GM18505 (cell line): ENCODE measurements around the gene PTPRZ1.

ENCODE experiments used
- ATAC-seq: cut with Tn5 transposase; IDR thresholded peaks from one replicate; pipeline ENCODE4 v1.9.1; 2021; ENCODE audit not compliant: unreplicated experiment
- POLR2A ChIP-seq: IDR thresholded peaks from 4 replicates; pipeline ENCODE4 v1.6.1; 2011; ENCODE audit warnings: borderline replicate concordance; ENCODE audit not compliant: insufficient read depth, insufficient read length; ENCODE audit errors: extremely low read depth

The PTPRZ1 gene

DNA sequence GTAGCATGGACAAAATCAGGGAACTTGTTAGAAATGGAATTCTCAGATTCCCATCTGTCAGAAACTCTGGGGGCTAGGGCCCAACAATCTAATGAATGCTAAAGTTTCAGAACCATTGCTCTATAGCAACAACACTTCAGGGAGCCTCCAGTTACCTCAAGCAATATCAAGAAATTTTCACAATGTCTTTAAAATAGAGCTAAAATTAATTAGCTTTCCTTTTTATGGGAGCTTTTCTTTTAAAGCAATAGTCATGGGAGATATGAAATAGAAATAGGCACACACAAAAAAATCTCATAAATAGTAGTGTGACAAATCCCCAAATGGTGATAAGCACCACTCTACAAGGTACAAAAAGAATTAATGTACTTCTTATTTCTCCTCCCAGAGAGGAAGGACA is 190.2 kb downstream of the PTPRZ1 start:
- TF ChIP-seq POLR2A: no peak
- ATAC-seq: no peak

DNA sequence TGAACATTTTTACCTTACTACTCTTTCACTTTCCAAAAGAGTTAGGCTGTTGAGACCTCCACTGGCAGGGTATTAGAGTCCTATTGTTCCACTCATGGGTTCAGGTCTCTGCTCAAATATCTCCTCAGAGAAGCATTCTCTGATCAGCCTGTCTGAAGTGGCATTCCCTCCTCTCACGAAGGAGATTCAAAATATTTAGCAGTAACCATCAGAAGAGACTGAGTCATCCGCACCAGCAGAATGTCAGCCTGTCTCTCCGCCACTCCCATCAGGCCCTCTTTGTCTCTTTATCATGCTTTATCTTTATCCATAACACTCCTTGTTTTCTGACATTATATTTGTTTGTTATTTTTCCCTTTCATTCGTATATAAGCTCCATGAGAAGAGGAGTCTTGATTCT is 192.0 kb downstream of the PTPRZ1 start:
- no peak for ATAC-seq
- TF ChIP-seq POLR2A: no peak

DNA sequence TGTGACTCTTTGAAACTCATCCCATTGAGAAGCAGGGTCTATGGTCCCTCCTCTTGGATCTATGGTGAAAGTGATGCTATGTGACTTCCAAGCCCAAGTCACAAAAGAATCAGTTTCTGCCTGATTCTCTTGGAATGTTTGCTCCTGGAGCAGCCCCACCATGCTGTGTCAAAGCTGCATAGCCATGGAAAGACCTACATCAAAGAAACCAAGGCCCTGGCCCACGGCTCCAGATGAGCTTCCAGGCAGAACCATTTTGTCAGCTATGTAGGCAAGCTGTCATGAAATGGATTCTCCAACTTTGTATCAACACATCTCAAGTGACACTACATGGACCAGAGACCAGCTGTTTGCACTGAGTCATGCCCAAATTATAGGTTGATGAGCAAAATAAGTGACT is 194.1 kb downstream of the PTPRZ1 start:
- no peak for TF ChIP-seq POLR2A
- no peak for ATAC-seq

DNA sequence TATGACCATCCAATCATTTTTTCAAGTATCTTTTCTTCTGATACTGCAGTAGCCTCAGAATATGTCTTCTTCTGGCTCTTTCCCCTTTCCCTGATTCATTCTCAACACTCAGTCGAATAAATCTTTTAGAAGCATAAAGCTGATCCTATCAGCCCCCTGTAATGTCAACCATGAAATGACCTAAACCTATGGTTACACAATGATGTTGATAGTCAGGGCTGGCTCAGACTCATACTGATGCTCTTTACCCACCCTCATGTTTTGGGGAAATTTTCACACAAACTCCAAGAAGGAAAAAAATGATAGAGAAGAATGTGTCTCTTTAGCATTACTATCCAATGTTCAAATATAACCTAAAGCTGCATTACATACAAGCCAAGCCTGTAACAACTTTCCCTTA is 195.1 kb downstream of the PTPRZ1 start:
- no peak for ATAC-seq
- no peak for TF ChIP-seq POLR2A

DNA sequence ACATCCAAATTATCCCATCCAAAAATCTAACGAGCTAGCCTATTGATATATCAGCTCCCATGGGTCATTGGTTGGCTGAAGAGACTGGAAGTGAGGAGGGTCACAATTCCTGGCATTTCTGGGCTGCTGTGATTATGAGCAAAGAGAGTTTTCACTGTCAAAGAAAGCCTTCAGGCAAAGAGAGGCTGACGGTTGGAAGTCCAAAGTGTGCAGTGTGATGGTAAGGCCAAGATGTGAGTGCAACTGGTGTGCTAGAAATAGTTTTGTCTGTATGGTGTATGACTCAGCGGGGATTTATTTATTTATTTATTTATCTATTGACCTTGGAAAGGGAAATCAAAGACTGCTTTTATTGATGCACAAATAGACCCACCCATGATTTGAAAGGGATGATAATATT is 196.0 kb downstream of the PTPRZ1 start:
- ATAC-seq: no peak
- TF ChIP-seq POLR2A: no peak

DNA sequence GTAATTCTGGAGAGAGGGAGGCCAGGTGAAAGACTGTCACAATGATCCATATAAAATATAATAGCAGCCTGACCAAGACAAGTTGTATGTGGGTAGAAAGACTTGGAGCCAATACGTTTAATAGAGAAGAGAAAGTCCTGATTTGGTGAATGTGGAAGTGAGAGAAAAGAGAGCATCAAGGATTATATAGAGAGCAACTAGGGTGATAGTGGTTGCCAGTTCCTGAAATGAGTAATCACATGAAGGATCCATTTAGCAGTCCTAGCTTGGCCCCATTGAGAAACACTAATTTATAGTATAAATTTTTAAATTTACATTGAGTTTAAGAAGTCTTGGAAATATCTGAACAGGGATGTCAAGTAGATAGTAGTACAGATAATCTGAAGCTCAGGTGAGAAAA is 197.1 kb downstream of the PTPRZ1 start:
- no peak for TF ChIP-seq POLR2A
- ATAC-seq: no peak

DNA sequence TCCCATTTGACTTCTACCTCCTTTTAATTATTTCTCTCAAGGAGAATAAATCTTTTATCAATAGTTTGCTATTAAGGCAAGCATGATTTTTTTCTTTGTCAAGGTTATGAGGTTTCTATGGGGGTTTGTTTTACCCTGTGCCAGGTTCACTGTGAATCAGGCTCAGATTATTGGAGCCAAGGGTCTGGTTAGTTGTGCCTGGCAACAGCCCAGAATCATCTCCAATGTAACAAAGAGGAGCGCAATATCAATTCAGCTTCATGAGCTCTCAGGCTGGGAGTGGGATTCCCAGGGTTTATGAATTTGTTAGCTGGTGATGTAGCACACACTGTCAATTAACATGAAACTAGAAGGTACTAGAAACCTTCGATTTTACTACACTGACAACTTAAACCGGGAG is 197.9 kb downstream of the PTPRZ1 start:
- no peak for TF ChIP-seq POLR2A
- no peak for ATAC-seq

DNA sequence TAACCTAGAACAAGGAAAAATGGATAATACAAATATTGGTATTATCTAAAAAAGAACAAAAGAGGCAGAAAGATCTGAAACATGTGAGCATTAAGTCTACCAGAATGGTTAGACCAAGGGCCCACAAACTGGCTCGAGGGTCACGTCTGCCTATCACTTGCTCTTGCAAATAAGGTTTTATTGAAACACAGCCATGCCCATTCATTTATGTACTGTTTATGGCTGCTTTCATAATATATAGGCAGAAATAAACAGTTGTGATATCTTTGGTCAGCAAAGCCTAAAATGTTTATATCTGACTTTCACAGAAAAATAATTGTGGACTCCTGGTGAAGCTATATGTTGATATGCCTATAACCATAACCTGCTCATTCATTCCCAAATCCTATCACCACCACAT is 199.3 kb downstream of the PTPRZ1 start:
- no peak for TF ChIP-seq POLR2A
- no peak for ATAC-seq

DNA sequence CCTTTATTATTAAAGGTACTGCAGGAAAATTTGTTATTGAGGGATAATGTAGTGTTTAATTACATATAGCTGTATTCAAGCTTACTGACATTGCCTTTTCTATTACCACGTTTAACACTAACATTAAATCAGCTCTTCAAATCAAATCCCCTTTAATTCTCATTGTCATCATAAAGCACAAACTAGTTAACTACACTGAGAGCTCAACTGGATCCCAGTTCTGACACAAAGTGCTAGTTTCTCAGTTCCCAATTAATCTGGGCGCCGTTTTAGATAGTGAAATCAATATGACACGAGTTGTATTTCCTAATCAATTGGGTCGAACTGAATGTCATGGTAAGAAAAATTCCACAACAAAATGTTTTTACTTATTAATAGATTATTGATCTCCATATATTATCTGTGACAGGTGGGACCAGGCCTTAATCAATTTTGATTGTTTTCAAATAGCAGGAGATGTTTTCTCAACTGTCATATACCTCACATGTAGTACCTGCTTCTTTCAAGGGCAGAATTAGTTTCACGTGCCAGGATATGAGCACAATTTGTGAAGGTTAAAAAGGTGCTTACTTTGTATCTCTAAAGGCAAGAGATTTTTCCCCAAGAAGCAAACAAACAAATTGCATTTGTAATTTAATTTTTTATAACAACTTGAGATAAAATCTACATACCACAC is 200.1 kb downstream of the PTPRZ1 start:
- no peak for TF ChIP-seq POLR2A
- no peak for ATAC-seq

DNA sequence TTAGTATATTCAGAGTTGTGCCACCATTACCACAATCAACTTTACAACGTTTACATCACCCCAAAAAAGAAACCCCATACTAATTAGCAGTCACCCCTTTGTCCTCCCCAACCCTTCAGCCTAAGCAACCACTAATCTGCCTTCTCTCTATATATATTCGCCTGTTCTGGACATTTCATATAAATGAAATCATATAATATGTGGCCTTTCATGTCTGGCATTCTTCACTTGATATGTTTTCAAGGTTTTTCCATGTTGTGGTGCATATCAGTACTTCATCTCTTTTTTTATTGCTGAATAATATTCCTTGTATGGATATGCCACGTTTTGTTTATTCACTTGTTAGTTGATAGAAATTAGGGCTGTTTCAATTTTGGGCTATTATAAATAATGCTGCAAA is 200.7 kb downstream of the PTPRZ1 start:
- no peak for ATAC-seq
- TF ChIP-seq POLR2A: no peak

DNA sequence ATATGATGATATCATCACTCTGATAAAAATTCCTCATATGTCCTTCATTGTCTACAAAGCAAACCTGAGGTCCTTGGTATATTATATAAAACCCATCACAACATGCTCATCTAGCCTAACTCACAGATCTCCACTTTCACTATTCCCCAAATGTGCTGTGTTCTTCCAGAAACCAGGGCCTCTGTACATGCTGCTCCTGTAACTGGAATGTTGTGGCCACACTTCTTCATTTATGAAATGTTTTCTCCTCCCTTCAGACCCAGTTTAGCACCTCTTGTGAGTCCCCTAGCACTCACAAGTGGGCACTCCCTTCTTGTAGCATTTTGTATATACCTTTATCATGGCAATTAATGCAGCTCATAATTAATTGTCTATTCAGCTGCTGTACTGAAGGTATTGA is 209.2 kb downstream of the PTPRZ1 start:
- no peak for ATAC-seq
- no peak for TF ChIP-seq POLR2A

DNA sequence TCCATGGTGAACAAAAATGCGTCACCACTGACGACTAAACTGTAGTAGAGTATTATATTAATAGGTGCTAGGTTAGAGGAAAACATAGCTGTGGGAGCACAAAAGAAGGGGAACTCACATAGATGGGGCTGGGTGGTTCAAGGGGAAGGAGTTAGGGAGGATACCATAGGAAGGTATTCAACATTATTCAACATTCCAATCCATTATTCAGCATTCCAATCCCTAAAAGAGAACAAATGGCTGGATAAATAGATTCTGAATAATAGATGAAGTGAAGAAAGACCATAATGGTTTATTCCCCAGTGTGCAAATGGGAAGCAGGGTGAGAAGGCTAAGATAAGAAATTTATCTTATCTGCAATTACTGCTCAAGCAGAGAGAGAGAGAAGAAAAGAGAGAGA is 209.7 kb downstream of the PTPRZ1 start:
- no peak for TF ChIP-seq POLR2A
- no peak for ATAC-seq

DNA sequence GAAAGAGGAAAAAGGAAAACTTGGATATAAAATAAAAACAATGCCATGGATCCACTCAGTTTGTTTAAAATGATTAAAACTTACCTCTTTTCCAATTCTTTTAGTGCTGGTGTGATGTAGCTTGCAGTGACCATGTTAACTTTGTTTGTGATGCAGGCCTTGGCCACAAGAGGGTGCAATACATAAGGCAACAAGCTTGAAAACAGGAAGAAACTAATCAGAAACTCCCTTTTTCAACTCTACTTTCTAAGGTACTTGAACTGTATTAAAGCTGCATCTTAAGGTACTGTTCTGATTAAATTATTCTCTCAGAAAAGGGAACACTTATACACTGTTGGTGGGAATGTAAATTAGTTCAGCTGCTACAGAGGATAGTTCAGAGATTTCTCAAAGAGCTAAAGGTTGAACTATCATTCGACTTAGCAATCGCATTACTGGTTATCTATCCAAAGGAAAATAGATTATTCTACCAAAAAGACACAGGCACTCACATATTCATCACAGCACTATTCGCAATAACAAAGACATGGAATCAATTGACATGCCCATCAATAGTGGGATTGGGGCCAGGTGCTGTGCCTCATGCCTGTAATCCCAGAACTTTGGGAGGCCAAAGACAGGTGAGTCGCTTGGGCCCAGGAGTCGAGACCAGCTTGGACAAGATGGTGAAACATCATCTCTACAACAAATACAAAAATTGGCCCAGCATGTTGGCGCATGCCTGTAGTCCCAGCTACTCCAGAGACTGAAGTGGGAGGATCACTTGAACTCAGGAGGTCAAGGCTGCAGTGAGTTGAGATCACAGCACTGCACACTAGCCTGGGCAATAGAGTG is 220.2 kb downstream of the PTPRZ1 start:
- peak; percentile 97 for ATAC-seq
- TF ChIP-seq POLR2A: no peak

DNA sequence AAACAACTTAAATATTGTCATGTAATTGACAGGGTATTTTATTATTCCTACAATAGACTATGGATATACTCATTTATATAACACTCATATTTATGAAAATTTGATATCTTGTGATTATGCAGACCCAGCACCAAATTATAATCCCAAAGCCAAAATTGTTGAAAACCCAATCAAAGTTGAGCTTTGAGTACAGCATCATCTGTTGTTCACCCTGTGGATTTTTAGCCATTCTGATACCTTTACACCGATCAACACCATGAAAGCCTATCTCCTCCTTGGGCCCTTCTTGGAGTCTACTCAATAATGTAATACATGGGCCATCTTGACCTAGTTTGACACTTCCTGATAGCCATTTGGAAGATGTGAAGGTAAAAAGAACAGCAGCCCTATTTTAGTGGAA is 221.6 kb downstream of the PTPRZ1 start:
- TF ChIP-seq POLR2A: no peak
- no peak for ATAC-seq
